T-helper 9 cell (primary cell): ENCODE data around the gene HSD11B1.

Experiments
- DNase-seq: peaks from one replicate; pipeline ENCODE4 v3.0.0-alpha.2; 2020
- total RNA-seq, 2 donors: gene quantifications; one replicate each; lab custom pipeline; 2026; lab: John Stamatoyannopoulos, UW

HSD11B1 gene
- 0 to 1.4 reads per million in 2 donors for total RNA-seq

DNA sequence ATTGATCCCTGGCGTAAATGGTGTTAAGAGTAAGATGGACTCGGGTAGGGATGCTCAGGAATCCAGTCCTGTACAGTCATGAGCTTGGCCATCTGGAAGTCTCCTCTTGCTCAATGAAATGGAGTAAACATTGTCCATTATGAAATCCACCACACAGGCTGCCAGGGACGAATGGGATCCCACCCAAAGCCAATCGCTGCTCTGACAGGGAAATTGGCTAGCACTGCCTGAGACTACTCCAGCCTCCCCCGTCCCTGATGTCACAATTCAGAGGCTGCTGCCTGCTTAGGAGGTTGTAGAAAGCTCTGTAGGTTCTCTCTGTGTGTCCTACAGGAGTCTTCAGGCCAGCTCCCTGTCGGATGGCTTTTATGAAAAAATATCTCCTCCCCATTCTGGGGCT, at the start of gene HSD11B1:
HSD11B1 (plus strand) TSS at position 263 of the 400 bp plus-strand sequence; CDS start at position 360, 97 bp downstream.
- no peak for DNase-seq

DNA sequence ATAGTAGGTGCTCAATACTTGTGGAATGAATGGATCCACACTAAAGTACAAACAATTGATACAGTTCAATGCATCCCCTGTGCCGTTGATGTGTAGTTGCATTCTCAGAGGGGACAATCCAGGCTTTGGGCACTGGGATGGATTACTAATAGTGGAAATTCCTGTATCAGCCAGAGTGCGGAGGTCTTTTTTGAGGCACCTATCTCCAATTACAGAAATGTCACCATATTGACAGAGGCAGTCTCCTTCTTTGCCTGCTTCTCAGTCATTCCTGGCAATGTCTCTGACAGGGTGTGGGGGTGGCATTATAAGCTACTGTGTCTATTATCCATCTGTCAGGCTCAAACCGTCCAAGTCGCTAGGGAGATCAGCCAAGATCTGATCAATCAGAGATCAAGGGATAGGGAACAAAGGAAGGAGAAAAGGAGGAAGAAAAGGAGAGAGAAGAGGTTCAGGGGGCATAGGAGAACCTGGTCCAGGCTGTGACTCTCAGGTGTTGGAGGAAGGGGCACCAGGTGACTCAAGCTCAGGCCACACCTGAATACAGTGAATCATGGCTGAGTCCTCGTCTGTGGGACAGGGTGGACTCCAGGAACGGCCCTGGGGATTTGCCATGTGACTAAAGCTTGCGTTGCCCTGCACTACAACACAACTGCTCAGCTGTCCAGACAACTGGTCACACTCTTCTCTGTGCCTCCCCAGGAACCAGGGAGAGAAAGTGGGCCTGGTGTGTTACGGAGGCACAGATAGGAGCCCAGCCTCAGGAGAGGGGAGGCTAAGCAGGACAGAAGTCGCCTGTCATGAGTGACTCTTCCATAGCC, 49.0 kb upstream of the HSD11B1 start:
- no peak for DNase-seq

DNA sequence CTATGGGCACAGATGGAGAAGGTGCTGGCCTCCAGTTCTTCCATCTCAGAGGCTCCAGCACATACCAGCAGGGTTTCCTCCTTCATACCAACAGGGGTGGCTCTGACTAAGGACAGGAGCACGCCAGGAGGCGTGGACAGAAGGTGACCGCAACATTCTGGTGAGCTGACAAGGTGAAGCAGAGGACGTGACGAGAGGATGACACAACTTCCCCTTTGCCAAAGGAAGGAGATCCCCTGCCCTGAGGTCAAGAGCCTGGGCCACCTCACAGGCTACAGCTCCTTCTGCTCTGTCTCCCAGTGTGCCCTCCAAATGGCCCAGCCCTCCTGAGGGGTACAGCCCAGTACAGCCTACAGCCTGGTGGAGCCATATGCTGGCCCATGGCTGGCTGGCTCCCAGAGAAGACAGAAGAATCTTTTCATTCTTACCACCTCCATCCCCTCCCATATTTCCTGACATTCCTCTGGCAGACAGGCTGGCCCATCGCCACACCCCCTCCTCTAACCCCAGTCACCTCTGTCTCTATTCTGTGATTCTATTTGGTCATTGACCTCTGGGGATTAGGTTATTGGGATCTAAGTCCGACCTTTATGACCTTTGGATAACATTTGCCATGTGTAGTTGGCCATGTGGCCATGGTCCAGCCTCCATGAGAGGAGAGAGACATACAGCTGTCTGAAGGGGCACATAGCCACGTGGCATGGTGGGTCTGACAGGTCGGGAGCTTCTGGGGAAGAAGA, 47.3 kb upstream of the HSD11B1 start:
- DNase-seq: no peak

DNA sequence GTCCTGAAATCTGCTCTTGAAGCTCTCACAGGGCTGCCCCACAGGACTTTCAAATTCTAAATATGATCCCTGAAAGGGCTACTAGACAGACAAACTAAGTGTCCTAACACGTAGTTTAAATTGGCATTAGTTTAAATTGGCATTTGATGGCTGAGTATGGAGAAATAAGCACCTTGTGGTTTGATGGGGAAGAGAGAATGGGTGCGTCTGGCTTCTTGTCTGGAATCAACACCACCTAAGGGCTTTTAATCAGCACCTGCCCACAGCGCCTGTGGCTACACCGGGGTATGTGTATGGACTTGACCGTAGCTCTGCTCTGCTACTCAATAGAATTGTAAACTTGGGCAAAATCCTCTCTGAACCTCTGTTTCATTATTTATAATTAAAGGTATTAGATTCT, 46.7 kb upstream of the HSD11B1 start:
- DNase-seq: no peak

DNA sequence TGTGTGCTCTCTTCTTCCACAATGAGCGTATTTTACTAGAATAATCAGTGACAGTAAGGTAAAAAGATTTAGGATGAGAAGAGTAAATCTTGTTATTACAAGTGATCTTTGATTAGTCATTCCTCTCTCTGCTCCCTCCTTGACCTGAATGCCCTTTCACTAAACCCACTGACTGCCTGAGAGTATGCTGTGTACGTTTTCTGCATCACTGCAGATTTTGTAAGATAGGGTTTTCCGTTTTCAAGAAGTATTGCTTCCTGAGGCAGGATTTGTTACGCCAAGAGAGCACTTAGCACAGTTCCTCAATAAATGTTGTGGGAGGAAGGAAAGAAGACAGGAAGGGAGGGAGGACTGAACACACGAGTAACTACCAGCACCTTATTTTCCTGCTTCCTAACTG, 44.7 kb upstream of the HSD11B1 start:
- no peak for DNase-seq

DNA sequence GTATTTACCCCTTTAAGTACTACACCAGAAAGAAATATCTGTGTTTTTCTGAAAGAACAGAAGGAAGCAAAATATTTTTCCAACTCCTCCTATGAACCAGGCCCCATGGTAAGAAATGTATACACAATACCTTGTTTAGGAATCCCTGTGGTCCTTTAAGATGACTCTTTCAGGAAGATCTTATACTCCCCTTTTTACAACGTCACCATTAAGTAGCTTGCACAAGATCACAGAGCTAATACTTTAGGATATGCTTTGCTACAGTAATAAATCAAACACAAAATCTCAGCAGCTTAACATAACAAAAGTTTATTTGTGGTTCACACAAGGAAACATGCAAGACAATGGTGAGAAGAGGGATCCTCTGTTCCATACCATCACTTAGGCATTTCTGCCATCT, 43.6 kb upstream of the HSD11B1 start:
- no peak for DNase-seq

DNA sequence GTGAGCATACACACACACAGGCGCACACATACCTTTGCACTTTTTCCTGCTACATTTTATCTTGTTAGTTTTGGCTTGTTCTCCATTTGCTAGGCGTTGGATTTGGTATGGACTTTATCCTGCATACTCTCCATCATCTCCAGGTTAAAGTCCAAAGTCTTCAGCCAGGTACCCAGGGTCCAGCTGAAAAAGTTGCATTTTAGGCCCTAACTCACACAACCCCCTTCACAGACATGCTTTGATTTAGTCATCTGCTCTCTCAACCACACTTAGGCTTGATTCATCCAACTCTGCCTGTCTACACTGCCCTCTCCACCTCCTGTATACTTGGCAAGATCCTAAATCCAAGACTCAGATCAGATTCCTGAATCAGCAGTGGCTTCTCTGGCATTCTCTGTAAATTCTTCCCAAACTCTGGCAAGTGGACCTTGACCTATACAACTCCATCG, 41.7 kb upstream of the HSD11B1 start:
- no peak for DNase-seq

DNA sequence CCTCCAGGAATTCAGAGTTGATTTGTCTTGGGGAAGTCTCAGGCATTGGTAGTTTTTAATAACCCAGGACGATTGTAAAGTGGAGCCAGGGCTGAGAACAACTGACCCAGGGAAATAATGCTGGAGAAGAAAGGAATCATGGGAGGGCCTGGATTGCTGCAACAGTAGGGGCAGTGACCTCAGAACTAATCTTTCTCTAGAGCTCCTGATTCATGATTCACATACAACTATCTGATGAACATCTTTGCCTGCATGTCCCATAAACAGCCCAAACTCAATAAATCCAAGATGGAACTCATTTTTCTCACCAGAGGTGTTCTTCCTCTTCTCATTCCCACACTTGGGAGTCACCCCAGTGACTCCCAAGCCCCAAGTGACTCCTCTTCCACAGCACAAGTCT, 37.5 kb upstream of the HSD11B1 start:
- no peak for DNase-seq

DNA sequence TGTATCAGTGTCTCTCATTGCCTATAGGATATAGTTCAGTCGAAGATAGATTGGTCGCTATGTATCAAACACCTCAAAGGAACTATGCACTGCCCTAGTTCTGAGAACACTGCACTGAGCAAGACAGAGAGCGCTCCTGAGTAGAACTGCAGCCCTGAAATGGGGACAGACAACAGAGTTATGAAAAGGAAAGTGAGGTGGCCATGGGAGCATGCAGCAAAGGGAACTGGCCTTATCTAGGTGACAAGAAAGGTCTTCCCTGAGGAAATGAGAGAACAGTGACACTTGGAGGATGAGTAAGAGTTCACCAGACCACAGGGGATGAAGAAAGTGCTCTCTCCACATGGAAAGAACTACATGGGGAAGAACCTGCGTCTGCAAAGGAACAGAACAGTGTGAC, 36.9 kb upstream of the HSD11B1 start:
- DNase-seq: no peak

DNA sequence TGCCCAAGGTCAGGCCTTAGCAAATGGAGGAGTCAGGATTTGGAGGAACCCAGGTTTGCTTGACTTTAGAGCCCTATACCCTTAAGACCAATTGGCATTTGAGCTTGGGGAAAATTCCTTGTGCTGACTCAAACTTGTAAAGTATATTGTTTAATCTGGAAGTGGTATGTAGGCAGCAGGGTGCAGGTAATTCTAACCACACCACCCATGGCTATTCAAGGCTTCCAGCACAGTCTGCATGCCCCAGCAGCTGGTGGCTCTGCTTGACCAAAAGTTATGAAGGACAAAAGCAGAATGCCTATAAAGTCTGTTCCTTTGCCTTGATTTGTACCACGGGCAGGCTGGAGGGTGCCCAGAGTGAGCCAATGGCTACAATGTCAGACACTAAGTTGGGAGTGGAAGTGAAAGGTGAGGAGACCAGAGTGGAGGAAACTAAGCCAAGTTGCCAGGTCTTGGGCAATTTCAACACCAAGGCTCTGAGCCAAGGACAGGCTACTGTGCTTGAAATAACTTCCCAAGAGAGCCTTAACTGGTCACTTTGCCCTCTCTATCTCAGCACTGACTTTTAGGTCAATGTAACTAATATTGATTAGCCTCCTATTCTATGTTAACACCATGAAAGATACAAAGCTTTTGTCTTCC, 34.1 kb upstream of the HSD11B1 start:
- no peak for DNase-seq

DNA sequence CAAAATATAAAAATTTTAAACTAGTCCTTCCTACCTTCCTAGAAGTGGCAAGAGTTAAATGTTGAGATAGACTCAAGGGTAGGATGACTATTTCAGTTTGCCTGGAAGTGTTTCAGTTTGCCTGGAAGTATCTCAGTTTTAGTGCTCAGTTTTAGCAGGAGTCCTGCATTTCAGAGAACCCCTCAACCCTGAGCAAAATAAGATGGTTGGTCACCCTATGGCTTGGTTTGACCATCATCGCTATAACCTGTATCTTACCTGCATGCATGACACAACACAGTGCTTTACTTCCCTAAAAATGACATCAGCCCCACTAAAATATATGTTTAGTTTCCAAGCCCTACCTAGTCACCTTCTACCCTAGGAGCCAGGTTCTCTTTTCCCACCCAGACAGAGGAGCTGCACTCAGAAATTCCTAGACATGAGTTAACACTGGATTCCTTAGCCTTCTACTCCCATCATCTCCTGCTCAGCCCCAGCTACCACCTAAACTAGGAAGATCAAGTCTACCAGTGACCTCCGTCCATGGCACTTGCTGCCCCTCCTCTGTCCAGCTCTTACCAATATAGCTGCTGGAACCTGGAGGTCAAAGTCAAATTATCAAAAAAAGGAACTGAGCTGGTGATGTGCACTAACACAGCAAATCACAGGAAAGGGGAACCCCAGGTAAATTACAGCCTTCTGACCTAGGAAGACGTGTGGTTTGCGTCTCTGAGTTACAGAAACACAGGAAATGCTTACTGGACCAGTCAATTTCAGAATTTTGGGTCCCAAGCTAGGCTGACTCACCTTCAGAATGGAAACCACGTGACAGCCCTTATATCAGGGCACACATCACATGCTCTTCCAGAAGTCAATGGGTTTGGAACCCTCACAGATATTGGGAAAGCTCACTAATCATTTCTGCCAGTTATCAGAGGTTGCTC, 31.7 kb upstream of the HSD11B1 start:
- no peak for DNase-seq

DNA sequence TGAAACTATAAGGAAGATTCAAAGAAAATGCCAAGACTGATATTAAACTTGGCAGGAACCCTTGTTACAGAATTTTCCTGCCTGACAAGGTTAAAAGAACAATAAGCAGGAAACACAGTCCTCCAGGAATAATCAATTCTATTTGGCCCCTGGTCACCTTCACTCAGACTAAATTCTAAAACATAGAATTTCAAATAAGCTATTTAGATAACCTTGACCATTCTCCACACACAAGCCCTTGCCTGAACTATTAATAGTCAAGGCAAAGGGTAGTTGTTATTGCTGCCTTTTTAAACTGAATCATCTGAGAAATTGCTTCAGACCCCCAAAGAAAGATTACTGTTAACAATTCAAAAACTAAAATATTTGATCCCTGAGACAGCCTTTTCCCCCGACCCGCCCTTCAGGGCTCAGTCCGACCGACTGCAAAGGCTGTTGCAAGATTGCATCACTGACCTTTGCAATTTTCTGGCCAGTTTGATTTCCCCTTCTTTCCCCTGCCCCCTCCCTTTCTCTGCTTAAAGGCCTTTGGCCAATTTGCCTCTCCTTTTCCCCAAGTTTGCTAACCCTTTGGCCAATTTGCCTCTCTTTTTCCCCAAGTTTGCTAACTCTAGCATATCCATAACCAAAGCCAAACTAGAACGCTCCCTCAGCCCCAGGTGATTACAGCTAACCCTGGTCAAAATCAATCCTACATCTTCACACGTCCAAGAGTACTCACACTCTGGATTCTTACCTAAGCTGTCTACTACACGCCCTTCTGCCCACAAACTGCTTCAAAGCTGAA, 30.8 kb upstream of the HSD11B1 start:
- DNase-seq: no peak

DNA sequence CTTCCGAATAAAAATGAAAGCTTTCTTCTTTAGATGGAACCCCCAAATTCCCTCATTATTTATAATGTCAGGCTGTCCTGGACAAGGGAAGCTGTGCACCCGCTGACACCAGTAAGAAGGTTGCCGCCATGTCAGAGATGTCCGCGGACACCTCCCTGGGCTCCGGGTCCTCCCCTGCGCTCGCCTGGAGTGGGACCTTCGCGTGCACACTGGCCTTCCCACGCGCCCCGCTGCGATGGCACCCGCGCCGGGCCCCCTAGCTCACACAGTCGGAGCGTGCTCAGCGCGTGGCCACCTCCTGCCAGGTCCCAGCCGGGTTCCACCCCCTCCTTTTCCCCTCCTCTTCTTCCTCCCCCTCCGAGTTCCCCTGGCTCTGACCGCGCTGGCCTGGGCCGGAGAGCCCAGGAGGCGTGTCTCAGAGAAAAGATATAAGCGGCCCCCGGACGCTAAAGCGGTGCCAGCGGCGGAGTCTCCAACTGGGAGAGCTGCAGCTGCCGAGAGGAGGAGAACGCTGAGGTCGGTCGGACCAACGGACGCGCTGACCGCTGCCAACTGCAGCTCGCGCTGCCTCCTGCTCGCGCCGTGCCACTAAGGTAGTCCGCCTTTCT, 29.6 kb upstream of the HSD11B1 start, which contains the start of gene G0S2:
G0S2 (plus strand) TSS at position 456 of the 608 bp plus-strand sequence. CDS start 273 bp downstream, outside the sequence.
- no peak for DNase-seq

DNA sequence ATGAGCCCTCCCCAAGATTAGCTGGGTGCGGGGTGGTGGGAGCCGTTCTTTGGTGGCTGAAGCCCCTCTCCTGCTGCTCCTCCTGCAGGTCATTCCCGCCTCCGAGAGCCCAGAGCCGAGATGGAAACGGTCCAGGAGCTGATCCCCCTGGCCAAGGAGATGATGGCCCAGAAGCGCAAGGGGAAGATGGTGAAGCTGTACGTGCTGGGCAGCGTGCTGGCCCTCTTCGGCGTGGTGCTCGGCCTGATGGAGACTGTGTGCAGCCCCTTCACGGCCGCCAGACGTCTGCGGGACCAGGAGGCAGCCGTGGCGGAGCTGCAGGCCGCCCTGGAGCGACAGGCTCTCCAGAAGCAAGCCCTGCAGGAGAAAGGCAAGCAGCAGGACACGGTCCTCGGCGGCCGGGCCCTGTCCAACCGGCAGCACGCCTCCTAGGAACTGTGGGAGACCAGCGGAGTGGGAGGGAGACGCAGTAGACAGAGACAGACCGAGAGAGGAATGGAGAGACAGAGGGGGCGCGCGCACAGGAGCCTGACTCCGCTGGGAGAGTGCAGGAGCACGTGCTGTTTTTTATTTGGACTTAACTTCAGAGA, 29.0 kb upstream of the HSD11B1 start:
- DNase-seq: no peak

DNA sequence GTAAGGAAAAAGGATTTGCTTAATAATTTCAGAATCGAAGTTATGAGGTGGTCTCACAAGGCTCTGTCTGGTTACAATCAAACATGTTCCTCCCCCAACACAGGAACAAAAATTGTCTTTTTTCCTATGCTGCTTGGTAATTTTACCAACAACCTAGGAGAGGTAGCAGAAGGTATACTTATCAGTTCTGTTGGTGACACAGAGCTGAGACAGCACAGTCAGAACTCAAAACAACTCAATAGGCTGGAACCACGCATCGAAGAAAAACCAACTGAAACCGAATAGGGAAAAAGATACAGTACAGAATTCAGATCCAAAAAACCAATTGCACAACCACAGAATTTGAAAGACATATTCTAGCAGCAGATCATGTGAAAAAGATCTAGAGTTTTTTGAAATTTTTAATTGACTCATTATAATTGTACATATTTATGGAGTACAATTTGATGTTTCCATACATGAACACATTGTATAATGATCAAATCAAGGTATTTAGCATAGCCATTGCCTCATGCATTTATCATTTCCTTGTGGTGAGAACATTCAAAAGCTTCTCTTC, 25.6 kb upstream of the HSD11B1 start:
- no peak for DNase-seq

DNA sequence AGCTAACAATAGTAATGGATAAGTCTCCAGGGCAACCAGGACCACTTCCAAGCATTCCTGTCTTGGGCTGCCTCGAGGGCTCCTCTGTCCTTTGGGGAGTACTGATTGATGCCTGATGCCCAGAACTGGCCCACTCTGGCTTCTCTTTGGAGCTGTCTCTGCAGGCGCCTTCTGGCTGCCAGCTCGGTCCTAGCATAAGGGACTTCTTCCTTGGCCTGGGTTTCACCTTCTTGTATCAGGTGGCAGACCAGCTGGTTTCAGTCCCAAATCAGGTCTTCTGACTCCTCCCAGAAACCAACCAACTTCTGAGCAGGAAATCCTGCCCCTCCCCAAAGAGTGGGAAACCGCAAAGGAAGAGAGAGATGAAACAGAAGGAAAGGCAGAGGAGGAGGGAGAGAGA, 18.8 kb upstream of the HSD11B1 start:
- no peak for DNase-seq

DNA sequence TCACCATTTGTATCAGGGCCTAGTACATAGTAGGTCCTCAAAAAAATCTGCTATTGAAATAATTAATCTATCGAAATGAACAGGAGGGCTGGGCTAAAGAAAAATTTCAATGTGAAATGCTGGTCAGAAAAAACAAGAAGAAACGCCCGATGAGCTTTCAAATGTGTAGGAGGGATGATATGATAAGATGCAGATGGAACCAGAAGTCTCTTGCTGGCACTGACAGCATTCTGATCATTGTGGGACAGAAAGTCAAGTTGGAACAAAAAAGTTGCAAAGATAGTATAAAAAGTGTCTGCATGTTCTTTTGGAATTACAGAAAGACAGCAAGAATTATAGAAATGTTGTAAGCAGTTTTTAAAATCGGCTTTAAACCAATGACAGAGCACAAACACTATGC, 18.3 kb upstream of the HSD11B1 start:
- DNase-seq: no peak

DNA sequence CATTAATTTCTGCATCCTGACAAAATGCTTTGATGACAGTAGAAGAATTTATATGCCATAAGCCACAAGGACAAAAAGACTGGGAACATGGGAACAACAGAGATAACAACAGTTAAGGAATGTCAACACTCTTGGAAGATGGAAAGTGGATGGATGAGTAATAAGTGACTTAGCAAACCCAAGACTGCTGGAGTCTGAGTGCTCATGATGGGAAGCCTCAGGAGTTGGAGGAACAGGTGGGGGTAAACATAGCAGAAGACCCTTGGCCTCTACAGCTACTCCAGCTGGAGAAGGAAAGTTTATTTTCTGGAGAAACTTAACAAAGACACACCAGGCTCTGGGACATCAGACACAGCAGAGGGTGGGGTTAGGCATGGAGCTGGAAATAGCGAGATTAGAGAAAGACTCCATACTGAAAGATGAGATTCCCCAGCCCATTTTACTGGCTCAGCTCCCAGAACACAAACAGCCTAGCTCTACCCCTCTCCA, 15.9 kb upstream of the HSD11B1 start:
- DNase-seq: no peak

DNA sequence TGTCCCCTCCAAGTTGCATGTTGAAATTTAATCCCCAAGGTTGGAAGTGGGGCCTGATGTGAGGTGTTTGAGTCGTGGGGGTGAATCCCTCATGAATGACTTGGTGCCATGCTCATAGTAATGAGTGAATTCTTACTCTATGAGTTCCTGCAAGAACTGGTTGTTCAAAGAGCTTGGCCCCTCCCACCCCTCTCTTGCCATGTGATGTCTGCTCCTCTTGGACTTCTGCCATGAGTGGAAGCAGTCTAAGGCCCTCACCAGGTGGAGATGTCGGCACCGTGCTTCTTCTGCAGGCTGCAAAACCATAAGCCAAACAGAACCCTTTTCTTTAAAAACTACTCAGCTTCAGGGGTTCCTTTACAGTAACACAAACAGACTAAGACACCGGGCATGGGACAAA, 15.2 kb upstream of the HSD11B1 start:
- no peak for DNase-seq

DNA sequence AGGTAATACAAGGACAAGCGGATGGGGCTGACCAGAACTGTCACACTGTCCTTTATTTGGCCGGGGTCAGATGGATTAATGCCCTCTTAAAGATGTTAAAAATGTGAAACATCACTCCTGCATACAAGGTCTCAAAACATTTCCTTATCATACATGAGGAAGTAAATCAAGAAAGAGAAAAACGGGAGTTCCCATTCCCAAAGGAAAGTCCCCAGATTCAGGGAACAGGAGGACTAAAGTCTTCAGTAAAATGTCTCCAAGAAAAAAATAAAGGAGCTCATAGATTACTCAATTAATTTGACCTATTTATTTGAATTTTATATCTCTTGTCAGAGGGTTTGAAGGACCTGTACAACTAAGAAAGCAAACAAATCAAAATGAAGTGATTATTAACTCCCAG, 13.4 kb upstream of the HSD11B1 start:
- no peak for DNase-seq
